GM18502 (cell line): ENCODE measurements around the gene NRIP2.

Source experiments
- ATAC-seq: cut with Tn5 transposase; IDR thresholded peaks from one replicate; pipeline ENCODE4 v1.9.1; 2021; ENCODE audit warnings: mild to moderate bottlenecking; ENCODE audit not compliant: unreplicated experiment, poor library complexity

Gene NRIP2

GRCh38 chr12:2812290-2813213, 22.3 kb downstream of the NRIP2 start, which contains the start of gene ITFG2:
TSS of gene ITFG2 (plus strand) at chr12:2812668. CDS start at chr12:2812761, 93 bp downstream.
- peak; percentile 94 for ATAC-seq

GRCh38 chr12:2811801-2812200, 23.0 kb downstream of the NRIP2 start:
- ATAC-seq, result no peak

- no peak for ATAC-seq
Observed at GRCh38 chr12:2806700-2807099, 28.1 kb downstream of the NRIP2 start.

- ATAC-seq, result no peak
Observed at GRCh38 chr12:2805143-2805520, 29.7 kb downstream of the NRIP2 start.

GRCh38 chr12:2804393-2805142, 30.3 kb downstream of the NRIP2 start:
- ATAC-seq, result no peak

GRCh38 chr12:2803635-2804392, 31.0 kb downstream of the NRIP2 start:
- no peak for ATAC-seq

- ATAC-seq, result no peak
Observed at GRCh38 chr12:2801044-2801783, 33.6 kb downstream of the NRIP2 start.

- no peak for ATAC-seq
Observed at GRCh38 chr12:2800046-2800570, 34.7 kb downstream of the NRIP2 start.

GRCh38 chr12:2797721-2798418, 37.0 kb downstream of the NRIP2 start:
- no peak for ATAC-seq

- no peak for ATAC-seq
Observed at GRCh38 chr12:2796187-2796666, 38.6 kb downstream of the NRIP2 start.

GRCh38 chr12:2795291-2796186, 39.3 kb downstream of the NRIP2 start:
- ATAC-seq, result peak; percentile 73

GRCh38 chr12:2794736-2795289, 40.0 kb downstream of the NRIP2 start, which contains the start of gene FKBP4:
TSS of gene FKBP4 (plus strand) at chr12:2794970. CDS start at chr12:2795140, 170 bp downstream.
- ATAC-seq, result peak; percentile 80

GRCh38 chr12:2794191-2794735, 40.6 kb downstream of the NRIP2 start:
- peak; percentile 10 for ATAC-seq

GRCh38 chr12:2793561-2793960, 41.3 kb downstream of the NRIP2 start:
- ATAC-seq, result no peak

- ATAC-seq, result no peak
Observed at GRCh38 chr12:2792671-2793500, 41.9 kb downstream of the NRIP2 start.

GRCh38 chr12:2791089-2791488, 43.7 kb downstream of the NRIP2 start:
- no peak for ATAC-seq
